ENCODE measurements around the gene PIK3CG. TPM values are rescaled to one million over a fixed set of nuclear protein-coding genes. Genes with fewer than 3 reads are reported as not detected.

The PIK3CG gene
- polyA plus RNA-seq, 2 donors: 0.09 to 0.22 TPM

DNA sequence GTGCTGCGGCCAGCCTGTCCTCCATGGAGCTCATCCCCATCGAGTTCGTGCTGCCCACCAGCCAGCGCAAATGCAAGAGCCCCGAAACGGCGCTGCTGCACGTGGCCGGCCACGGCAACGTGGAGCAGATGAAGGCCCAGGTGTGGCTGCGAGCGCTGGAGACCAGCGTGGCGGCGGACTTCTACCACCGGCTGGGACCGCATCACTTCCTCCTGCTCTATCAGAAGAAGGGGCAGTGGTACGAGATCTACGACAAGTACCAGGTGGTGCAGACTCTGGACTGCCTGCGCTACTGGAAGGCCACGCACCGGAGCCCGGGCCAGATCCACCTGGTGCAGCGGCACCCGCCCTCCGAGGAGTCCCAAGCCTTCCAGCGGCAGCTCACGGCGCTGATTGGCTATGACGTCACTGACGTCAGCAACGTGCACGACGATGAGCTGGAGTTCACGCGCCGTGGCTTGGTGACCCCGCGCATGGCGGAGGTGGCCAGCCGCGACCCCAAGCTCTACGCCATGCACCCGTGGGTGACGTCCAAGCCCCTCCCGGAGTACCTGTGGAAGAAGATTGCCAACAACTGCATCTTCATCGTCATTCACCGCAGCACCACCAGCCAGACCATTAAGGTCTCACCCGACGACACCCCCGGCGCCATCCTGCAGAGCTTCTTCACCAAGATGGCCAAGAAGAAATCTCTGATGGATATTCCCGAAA lies 2.7 kb downstream of the PIK3CG start:
- H3K4me3 ChIP-seq (ENCODE audit: low read depth in 1 of 2, low read length in 2 of 2): no peak overlapping the region
- H3K4me1 ChIP-seq (ENCODE audit: control insufficient read depth in 2 of 2, insufficient read depth in 2 of 2, low read length in 1 of 2): peaks cover 0 to 2% of the 10 kb centered on the region in 2 donors
- no peak overlapping the region for H3K27ac ChIP-seq (ENCODE audit: low read depth in 2 of 2, low read length in 1 of 2)
- H3K27me3 ChIP-seq (ENCODE audit: control insufficient read depth in 1 of 2, insufficient read depth in 2 of 2, low read length in 2 of 2): peaks cover 0 to 2% of the 10 kb centered on the region in 2 donors
- WGBS, 2 donors: 97% methylated on average over 54 of the region's 54 CpGs
- peaks cover 0 to 4% of the 10 kb centered on the region in 2 donors for H3K9me3 ChIP-seq (ENCODE audit: control insufficient read depth in 2 of 2, insufficient read depth in 1 of 2, low read depth in 1 of 2, low read length in 1 of 2)
- H3K36me3 ChIP-seq (ENCODE audit: control insufficient read depth in 2 of 2, insufficient read depth in 2 of 2, low read length in 1 of 2): no peaks in the 10 kb centered on the region

GRCh38 chr7:106868364-106868763 lies 3.3 kb downstream of the PIK3CG start:
- peaks cover 0 to 2% of the 10 kb centered on the region in 2 donors for H3K27me3 ChIP-seq (ENCODE audit: control insufficient read depth in 1 of 2, insufficient read depth in 2 of 2, low read length in 2 of 2)
- H3K4me3 ChIP-seq (ENCODE audit: low read depth in 1 of 2, low read length in 2 of 2): no peak overlapping the region
- WGBS, 2 donors: 96 to 98% methylated on average over 20 of the region's 20 CpGs
- no peak overlapping the region for H3K27ac ChIP-seq (ENCODE audit: low read depth in 2 of 2, low read length in 1 of 2)
- peaks cover 0 to 4% of the 10 kb centered on the region in 2 donors for H3K9me3 ChIP-seq (ENCODE audit: control insufficient read depth in 2 of 2, insufficient read depth in 1 of 2, low read depth in 1 of 2, low read length in 1 of 2)
- H3K36me3 ChIP-seq (ENCODE audit: control insufficient read depth in 2 of 2, insufficient read depth in 2 of 2, low read length in 1 of 2): no peaks in the 10 kb centered on the region
- peaks cover 0 to 2% of the 10 kb centered on the region in 2 donors for H3K4me1 ChIP-seq (ENCODE audit: control insufficient read depth in 2 of 2, insufficient read depth in 2 of 2, low read length in 1 of 2)

DNA sequence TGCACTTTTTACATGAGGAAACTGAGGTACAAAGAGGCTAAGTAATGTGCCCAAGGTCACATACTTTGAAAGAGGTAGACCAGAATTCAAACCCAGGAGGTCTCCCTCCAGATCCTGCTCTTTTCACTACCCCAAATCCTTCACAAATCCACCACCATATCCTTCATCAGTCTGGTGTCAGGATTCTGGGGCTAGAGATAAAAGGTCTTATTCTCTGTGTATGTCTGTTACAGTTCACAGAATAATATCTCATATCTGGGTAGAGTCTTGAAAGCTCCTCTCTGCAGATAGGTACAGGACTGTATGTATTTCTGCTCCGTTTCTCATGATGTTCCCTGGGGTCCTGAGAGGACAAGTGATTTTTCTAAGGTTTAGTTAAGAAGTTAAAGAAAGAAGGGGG lies 4.9 kb downstream of the PIK3CG start:
- WGBS, 2 donors: 82 to 93% methylated on average over 1 of the region's 1 CpG
- peaks cover 0 to 2% of the 10 kb centered on the region in 2 donors for H3K4me1 ChIP-seq (ENCODE audit: control insufficient read depth in 2 of 2, insufficient read depth in 2 of 2, low read length in 1 of 2)
- H3K36me3 ChIP-seq (ENCODE audit: control insufficient read depth in 2 of 2, insufficient read depth in 2 of 2, low read length in 1 of 2): no peaks in the 10 kb centered on the region
- H3K27ac ChIP-seq (ENCODE audit: low read depth in 2 of 2, low read length in 1 of 2): no peak overlapping the region
- H3K27me3 ChIP-seq (ENCODE audit: control insufficient read depth in 1 of 2, insufficient read depth in 2 of 2, low read length in 2 of 2): peaks cover 0 to 2% of the 10 kb centered on the region in 2 donors
- peaks cover 0 to 4% of the 10 kb centered on the region in 2 donors for H3K9me3 ChIP-seq (ENCODE audit: control insufficient read depth in 2 of 2, insufficient read depth in 1 of 2, low read depth in 1 of 2, low read length in 1 of 2)
- no peak overlapping the region for H3K4me3 ChIP-seq (ENCODE audit: low read depth in 1 of 2, low read length in 2 of 2)

GRCh38 chr7:106870528-106870927 lies 5.4 kb downstream of the PIK3CG start:
- peaks cover 0 to 2% of the 10 kb centered on the region in 2 donors for H3K27me3 ChIP-seq (ENCODE audit: control insufficient read depth in 1 of 2, insufficient read depth in 2 of 2, low read length in 2 of 2)
- peaks cover 0 to 4% of the 10 kb centered on the region in 2 donors for H3K9me3 ChIP-seq (ENCODE audit: control insufficient read depth in 2 of 2, insufficient read depth in 1 of 2, low read depth in 1 of 2, low read length in 1 of 2)
- H3K4me3 ChIP-seq (ENCODE audit: low read depth in 1 of 2, low read length in 2 of 2): no peak overlapping the region
- H3K4me1 ChIP-seq (ENCODE audit: control insufficient read depth in 2 of 2, insufficient read depth in 2 of 2, low read length in 1 of 2): peaks cover 0 to 2% of the 10 kb centered on the region in 2 donors
- no peak overlapping the region for H3K27ac ChIP-seq (ENCODE audit: low read depth in 2 of 2, low read length in 1 of 2)
- 59 to 69% methylated on average over 3 of the region's 3 CpGs for WGBS, 2 donors
- no peaks in the 10 kb centered on the region for H3K36me3 ChIP-seq (ENCODE audit: control insufficient read depth in 2 of 2, insufficient read depth in 2 of 2, low read length in 1 of 2)

DNA sequence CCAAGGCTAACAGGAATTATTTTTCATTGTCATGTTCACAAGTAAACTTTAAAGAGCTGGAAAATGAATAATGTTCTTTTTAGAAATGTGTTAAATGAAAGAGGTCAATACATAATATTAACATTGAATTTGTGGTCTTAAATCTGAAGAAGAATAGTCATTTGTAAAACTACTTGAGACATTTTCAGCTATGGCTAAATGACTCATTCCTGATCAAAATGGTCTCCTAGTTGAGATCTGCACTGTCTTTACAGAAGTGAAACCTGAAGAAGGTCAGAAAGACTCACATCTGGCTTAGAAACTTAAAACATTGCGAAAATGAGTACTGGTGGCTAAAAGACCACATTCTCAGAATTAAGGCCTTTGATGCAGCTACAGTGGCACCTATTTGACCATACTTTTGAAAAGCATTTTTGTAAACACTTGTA lies 5.9 kb downstream of the PIK3CG start:
- WGBS, 2 donors: 65 to 74% methylated on average over 1 of the region's 1 CpG
- Histone ChIP-seq H3K4me1 (ENCODE audit: control insufficient read depth in 2 of 2, insufficient read depth in 2 of 2, low read length in 1 of 2) (peaks cover 0 to 2% of the 10 kb centered on the region in 2 donors), H3K27ac (ENCODE audit: low read depth in 2 of 2, low read length in 1 of 2) (no peak overlapping the region), H3K9me3 (ENCODE audit: control insufficient read depth in 2 of 2, insufficient read depth in 1 of 2, low read depth in 1 of 2, low read length in 1 of 2) (peaks cover 0 to 4% of the 10 kb centered on the region in 2 donors), H3K27me3 (ENCODE audit: control insufficient read depth in 1 of 2, insufficient read depth in 2 of 2, low read length in 2 of 2) (peaks cover 0 to 2% of the 10 kb centered on the region in 2 donors), H3K4me3 (ENCODE audit: low read depth in 1 of 2, low read length in 2 of 2) (no peak overlapping the region), H3K36me3 (ENCODE audit: control insufficient read depth in 2 of 2, insufficient read depth in 2 of 2, low read length in 1 of 2) (no peaks in the 10 kb centered on the region)

DNA sequence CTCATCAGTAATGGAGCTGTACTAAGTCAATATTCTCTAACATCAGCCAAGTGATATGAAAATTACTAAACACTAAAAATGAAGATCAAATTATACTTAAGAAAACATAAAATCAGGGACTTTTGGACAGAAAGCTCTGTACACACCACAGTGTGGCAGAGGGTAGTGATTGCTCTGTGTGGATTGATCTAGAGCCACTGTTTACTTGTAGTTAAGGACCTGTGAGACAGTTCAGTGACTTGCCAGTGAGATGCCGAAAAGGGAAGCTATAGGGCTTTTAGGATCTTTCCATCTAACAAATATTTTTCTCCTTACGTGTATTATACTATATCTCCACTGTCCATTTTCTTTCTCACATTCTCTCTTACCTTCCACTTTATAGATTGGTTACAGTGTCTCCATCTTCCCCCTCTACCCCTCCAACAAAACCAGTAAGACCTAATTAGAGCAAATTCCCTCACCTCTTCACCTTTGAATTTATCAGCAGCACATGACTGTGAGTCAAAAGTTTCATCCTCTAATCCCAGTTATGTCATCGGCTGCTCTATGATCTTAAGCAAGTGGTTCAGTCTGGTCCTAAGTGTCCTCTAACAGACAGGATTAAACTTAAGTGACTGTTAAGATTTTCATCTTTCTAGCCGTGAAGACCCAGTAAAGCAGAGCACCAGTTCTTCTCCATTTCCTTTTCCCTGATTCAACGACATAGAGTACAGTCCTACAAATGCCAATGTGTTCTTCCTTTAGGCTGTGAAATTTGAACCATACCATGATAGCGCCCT lies 6.9 kb downstream of the PIK3CG start:
- Histone ChIP-seq H3K4me1 (ENCODE audit: control insufficient read depth in 2 of 2, insufficient read depth in 2 of 2, low read length in 1 of 2) (peaks cover 0 to 2% of the 10 kb centered on the region in 2 donors), H3K27ac (ENCODE audit: low read depth in 2 of 2, low read length in 1 of 2) (no peak overlapping the region), H3K36me3 (ENCODE audit: control insufficient read depth in 2 of 2, insufficient read depth in 2 of 2, low read length in 1 of 2) (no peaks in the 10 kb centered on the region), H3K4me3 (ENCODE audit: low read depth in 1 of 2, low read length in 2 of 2) (no peak overlapping the region), H3K27me3 (ENCODE audit: control insufficient read depth in 1 of 2, insufficient read depth in 2 of 2, low read length in 2 of 2) (peaks cover 0 to 2% of the 10 kb centered on the region in 2 donors), H3K9me3 (ENCODE audit: control insufficient read depth in 2 of 2, insufficient read depth in 1 of 2, low read depth in 1 of 2, low read length in 1 of 2) (peaks cover 0 to 4% of the 10 kb centered on the region in 2 donors)
- 63 to 82% methylated on average over 6 of the region's 6 CpGs for WGBS, 2 donors

DNA sequence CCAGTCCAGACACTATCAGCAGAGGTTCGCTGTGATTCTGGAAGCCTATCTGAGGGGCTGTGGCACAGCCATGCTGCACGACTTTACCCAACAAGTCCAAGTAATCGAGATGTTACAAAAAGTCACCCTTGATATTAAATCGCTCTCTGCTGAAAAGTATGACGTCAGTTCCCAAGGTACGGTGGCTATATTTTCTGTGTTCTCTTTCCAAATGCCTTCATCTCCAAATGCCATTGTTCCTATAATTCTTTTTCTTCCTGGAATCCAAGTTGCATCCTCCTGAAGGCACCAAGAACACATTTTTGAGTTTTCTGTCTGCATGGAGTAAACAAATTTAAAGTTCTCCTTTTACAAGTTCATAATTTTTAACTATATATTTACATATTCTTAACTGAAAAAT lies 7.7 kb downstream of the PIK3CG start:
- Histone ChIP-seq H3K4me3 (ENCODE audit: low read depth in 1 of 2, low read length in 2 of 2) (no peak overlapping the region), H3K9me3 (ENCODE audit: control insufficient read depth in 2 of 2, insufficient read depth in 1 of 2, low read depth in 1 of 2, low read length in 1 of 2) (peaks cover 0 to under 1% of the 10 kb centered on the region in 2 donors), H3K27me3 (ENCODE audit: control insufficient read depth in 1 of 2, insufficient read depth in 2 of 2, low read length in 2 of 2) (peaks cover 0 to 2% of the 10 kb centered on the region in 2 donors), H3K27ac (ENCODE audit: low read depth in 2 of 2, low read length in 1 of 2) (no peak overlapping the region), H3K4me1 (ENCODE audit: control insufficient read depth in 2 of 2, insufficient read depth in 2 of 2, low read length in 1 of 2) (peaks cover 0 to 2% of the 10 kb centered on the region in 2 donors), H3K36me3 (ENCODE audit: control insufficient read depth in 2 of 2, insufficient read depth in 2 of 2, low read length in 1 of 2) (no peaks in the 10 kb centered on the region)
- 90 to 93% methylated on average over 6 of the region's 6 CpGs for WGBS, 2 donors

DNA sequence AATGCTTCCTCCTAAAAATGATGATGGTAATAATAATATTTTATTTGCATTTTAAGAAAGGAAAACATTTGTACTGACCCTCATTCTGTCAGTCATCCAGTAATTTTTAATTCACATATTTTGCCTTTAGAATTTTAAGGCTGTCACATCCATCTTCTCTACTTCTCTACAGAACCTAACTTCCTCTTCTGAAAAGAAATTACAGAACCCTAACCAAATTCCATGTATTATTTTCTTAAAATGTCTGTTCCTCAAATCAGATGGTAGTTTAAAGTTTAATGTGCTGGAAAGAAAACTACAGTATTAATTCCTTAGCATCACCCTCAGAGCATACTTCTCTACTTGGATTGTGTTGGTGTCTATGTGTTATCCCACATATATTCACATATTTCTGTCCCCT lies 9.0 kb downstream of the PIK3CG start:
- Histone ChIP-seq H3K36me3 (ENCODE audit: control insufficient read depth in 2 of 2, insufficient read depth in 2 of 2, low read length in 1 of 2) (no peaks in the 10 kb centered on the region), H3K4me1 (ENCODE audit: control insufficient read depth in 2 of 2, insufficient read depth in 2 of 2, low read length in 1 of 2) (no peaks in the 10 kb centered on the region), H3K27ac (ENCODE audit: low read depth in 2 of 2, low read length in 1 of 2) (no peak overlapping the region), H3K9me3 (ENCODE audit: control insufficient read depth in 2 of 2, insufficient read depth in 1 of 2, low read depth in 1 of 2, low read length in 1 of 2) (no peaks in the 10 kb centered on the region), H3K27me3 (ENCODE audit: control insufficient read depth in 1 of 2, insufficient read depth in 2 of 2, low read length in 2 of 2) (peaks cover 0 to 2% of the 10 kb centered on the region in 2 donors), H3K4me3 (ENCODE audit: low read depth in 1 of 2, low read length in 2 of 2) (no peak overlapping the region)

DNA sequence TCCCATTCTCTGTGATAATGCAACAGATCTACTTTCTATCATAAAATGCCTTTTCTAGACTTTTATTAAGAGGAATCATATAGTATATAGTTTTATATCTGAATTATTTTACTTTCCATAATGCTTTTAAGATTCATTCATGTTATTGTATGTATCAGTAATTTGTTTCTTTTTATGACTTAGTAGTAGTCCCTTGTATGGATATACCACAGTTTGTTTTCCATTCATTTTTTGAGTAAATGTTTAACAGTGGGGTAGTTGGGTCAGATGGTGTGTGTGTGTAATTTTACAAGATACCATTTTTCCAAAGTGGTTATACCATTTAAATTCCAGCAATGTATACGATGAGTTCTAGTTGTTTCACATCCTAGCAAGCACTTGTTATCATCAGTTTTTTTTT lies 10.4 kb downstream of the PIK3CG start:
- Histone ChIP-seq H3K4me3 (ENCODE audit: low read depth in 1 of 2, low read length in 2 of 2) (no peak overlapping the region), H3K9me3 (ENCODE audit: control insufficient read depth in 2 of 2, insufficient read depth in 1 of 2, low read depth in 1 of 2, low read length in 1 of 2) (no peaks in the 10 kb centered on the region), H3K27me3 (ENCODE audit: control insufficient read depth in 1 of 2, insufficient read depth in 2 of 2, low read length in 2 of 2) (no peaks in the 10 kb centered on the region), H3K27ac (ENCODE audit: low read depth in 2 of 2, low read length in 1 of 2) (no peak overlapping the region), H3K36me3 (ENCODE audit: control insufficient read depth in 2 of 2, insufficient read depth in 2 of 2, low read length in 1 of 2) (no peaks in the 10 kb centered on the region), H3K4me1 (ENCODE audit: control insufficient read depth in 2 of 2, insufficient read depth in 2 of 2, low read length in 1 of 2) (no peaks in the 10 kb centered on the region)
- WGBS, 2 donors: 95 to 100% methylated on average over 1 of the region's 1 CpG
